ENCODE data around the gene ERC2. TPM values are rescaled to one million over a fixed set of nuclear protein-coding genes. Genes with fewer than 3 reads are reported as not detected.

ERC2 gene
- total RNA-seq, 1 donor from 2014 or later, result not detected

DNA sequence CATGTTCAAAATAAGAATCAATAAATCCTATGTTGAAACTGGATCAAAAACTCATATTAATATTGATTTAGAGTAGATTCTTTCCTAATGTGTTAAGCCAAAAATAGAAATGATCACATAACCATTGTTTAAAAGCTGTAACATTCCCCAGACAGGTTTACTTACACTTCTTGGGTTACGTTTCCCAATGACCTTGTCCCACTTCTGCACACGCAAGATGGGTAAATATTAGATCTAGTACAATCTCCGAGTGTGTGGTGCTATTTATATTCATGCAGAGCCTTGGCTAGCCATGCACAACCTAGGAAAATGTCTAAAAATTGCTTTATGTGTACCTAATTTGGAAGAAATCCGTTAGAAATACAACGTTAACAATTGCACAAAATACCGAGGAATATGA, 39.6 kb downstream of the ERC2 start:
- ATAC-seq (peak; percentile 66), DNase-seq (ENCODE audit: low spot score) (no peak)

DNA sequence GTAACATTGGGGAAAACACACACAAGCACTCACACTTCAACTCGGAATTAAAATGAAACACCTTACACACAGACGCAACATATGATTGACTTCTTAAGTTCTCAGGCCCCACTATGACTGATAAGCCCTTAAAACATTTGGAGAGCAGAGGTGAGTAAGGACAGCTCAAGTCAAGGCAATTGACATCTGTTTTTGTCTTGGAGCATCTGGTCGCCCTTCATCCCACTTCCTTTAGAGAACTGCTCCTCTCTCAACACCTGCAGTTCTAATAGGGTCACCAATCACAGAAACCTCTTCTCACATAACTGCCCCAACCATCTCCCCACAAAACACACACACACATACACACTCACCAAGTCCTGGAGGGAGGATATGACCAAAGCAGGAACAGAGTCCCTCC, 43.4 kb downstream of the ERC2 start:
- no peak for DNase-seq (ENCODE audit: low spot score)
- ATAC-seq, result no peak

DNA sequence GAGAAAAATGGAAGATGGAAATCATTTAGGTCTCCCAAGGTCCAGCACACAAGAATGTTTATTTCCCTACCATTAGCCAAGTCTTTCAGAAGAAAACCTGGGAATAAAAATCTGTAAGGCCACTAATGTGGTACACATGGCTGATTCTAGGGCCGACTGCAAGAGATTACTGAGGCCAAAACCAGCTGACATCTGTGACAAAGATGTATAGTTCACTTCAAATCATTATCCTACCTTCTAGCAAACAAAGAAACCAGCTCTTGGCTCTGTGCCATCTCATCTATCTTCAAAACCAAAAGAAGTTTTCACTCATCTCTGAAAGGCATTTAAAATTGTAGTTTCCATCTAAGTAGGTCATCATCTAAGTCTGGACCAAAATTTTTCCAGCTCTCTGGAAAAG, 43.9 kb downstream of the ERC2 start:
- ATAC-seq, result no peak
- no peak for DNase-seq (ENCODE audit: low spot score)

DNA sequence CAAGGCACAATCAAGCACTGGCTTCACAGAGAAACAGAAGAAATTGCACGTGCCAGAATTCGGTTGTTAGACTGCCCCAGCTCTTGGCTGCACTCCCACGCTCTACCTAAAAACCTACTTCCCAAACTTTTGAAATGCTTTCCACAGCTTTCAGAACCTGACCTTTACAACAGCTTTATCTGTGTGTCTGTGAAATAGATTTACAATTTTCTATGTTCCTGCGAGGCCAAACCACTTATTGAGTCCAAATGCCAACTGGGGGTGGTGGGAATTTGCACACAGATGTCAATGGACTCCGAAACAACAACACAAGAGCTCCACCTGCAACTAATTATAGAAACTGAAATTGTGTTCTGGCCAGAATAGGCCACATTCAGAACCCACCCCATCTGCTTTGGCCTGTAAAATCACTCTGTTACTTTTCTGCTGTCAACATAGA, 44.6 kb downstream of the ERC2 start:
- ATAC-seq, result peak; percentile 58
- peak; percentile 60 for DNase-seq (ENCODE audit: low spot score)

DNA sequence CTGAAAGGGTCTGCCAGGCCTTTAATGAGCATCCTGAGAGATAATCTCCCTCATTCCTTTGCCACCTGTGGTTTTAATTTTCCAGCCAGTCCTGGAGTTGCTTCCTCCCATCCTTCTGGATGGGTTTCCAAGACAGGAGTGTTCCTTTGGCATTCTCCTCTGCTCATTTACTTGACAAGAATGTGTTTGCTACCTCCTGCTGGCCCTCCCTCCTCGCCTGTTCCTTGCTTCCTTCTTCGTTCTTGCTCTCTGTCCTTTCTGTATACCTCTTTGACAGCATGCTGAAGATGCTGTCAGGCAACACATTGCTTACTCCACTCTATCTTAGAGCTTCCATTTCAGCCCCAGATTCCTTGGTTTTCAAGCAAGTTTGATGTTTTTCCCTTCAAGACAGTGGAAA, 46.0 kb downstream of the ERC2 start:
- no peak for DNase-seq (ENCODE audit: low spot score)
- no peak for ATAC-seq

DNA sequence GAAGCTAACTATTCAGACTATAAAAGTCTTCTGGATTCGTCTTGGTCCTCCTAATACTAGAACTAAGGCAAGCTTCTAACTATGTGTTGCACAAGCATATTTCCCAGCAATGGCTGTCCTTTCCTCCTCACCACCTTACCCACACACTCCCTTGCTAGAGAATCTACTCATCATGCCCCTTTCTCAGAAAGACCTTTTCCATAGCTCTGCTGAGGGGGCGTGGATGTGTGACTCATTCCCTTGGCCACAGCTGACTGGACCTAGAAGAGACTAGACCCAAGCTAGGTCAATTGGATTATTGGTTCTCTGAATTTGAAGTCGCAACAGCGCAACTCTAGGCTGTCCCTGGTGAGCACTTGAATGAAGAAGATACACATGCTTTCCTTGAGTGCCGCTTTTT, 47.1 kb downstream of the ERC2 start:
- DNase-seq (ENCODE audit: low spot score) (no peak), ATAC-seq (no peak)

DNA sequence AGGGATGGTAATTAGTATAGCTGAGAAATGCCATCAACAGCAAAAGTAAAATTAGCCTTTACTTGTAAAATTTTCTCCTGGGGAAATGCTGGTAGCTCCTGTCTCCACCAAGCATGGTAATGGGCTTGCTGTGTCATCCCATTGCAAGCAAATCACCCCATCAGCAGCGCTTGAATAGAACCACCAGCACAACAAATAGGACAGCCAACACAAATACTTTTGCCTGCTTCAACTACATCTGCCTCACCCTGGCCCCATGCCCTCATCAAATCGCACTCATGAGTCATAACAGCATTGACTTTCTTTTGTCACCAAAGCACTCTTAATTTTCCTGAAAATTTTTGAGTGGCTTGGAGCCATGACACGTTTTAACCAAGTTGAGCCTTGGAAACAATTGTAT, 52.6 kb downstream of the ERC2 start:
- DNase-seq (ENCODE audit: low spot score), result no peak

DNA sequence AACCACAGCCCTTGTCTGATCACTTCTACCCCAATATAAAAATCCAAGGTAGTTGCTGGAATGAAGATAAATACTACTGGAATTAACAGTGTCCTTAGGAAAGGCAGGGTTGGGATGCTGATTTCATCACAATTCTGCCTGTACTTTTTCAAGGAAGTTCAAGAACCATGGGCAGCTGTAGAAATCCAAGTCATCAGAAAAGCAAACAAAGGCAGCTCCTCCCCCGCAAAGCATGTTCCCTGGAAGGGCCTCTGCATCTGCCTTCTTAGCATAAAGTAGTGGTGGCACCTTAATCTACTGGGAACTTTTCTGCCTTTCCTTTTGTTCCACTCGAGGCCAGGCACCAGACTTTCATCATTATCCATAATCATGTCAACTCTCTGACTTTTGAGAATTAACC, 54.4 kb downstream of the ERC2 start:
- no peak for DNase-seq (ENCODE audit: low spot score)

More for the DNA sequence above, 52.6 kb downstream of the ERC2 start:
- no peak for ATAC-seq

DNA sequence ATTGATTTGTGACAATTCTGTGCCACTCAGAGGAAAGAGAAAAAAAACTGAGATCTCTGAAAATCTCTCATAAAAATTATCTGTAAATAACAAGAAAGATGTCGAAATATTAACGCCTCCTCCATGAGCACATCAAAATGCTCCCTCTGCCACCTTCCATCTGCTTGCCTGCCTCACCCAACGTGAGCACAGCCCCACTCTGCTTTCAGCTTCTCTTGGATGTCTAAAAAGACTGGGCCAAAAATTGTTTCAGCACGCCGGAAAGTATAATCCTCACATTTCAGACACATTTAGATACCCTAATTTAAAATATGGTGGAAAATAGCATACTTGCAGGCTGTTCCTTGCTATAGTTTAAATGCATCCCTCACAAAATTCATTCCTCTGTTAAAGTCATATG, 57.1 kb downstream of the ERC2 start:
- DNase-seq (ENCODE audit: low spot score) (no peak), ATAC-seq (no peak)

More for the DNA sequence above, 54.4 kb downstream of the ERC2 start:
- no peak for ATAC-seq

DNA sequence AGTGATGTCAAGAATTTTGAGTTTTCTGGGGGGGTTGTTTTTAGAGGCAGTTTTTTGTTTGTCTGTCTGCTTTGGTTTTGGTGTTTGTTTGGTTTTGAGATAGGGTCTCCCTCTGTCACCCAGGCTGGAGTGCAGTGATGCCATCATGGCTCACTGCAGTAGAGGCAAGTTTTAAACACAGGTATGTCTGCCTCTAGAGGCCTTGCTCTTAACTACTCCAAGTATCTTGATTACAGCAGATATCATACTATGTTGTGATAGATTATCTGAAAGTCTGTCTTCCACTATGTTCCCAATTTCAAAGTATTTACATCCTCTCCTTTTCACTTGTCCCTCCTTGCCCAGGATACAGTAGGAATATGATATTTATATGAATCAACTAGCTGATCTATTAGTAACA, 57.7 kb downstream of the ERC2 start:
- ATAC-seq (no peak), DNase-seq (ENCODE audit: low spot score) (no peak)

DNA sequence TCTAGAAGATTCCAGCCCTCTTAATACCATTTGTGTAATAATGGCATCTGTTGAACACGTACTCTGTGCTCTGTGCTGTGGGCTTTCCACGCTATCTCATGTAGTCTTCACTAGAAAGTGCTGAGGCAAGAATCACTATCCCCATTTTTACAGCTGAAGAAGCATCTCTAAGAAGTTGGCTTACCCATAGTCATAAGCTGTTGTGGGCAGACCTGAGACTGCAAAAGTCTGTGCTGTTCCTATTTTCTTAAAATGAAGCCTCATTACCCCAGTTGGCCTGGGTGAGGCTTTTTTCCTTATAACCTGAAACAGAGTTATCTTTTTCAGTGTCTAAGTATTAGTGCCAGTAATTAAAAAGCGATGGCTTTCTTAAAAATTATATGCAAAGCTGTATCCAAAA, 58.5 kb downstream of the ERC2 start:
- ATAC-seq, result no peak
- DNase-seq (ENCODE audit: low spot score), result no peak

DNA sequence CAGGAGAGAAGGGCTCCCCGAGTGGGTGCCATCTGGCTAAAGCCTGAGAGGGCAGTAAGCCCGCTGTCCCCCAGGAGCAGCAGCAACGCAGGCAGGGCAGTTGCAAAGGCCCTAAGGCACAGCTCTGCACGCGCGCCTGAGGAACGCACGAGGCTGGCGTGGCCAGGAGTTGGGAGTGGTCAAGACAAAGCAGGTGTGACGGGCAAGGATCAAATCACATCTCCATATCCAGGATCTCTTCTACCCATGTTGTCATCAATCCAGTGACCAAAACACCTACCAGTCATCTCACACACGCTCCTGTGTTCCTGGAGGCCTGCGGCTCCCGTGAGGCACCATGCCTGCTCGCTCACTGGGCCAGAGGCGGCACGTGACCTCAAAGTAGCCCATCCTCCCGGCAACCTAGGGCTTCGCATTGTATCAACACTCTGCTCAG, 59.5 kb downstream of the ERC2 start:
- DNase-seq (ENCODE audit: low spot score), result no peak
- no peak for ATAC-seq

DNA sequence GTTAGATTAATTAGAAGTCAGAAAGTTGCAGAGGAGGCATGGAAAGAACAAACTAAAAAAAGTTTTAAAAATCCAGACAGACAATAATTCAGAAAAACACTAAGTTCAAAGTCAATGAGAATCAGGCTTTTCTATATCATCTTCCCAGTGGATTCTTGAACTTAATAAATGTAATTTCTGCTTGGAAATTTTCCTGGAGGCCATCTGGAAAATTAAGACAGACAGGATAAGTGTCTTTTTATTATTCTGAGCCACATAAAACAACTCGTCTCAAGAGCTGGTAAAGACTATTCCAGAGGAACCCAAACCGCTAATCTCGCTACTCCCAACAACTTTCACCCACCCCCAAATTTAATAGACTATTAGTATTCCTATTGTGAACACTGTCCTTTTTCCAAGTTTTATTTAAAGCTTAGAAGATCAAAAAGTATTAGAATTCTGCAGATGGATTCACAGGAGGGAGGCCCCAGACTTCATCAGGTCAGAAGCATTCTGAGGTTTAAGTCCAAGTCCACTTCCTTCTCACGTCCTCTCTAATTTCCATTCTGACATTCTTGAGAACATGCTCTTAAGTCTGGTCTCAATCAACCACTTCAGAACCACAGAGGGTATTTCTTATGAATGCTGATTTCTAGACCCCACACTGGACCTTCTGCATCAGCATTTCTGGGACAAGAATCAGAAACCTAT, 61.3 kb downstream of the ERC2 start:
- no peak for DNase-seq (ENCODE audit: low spot score)
- no peak for ATAC-seq

DNA sequence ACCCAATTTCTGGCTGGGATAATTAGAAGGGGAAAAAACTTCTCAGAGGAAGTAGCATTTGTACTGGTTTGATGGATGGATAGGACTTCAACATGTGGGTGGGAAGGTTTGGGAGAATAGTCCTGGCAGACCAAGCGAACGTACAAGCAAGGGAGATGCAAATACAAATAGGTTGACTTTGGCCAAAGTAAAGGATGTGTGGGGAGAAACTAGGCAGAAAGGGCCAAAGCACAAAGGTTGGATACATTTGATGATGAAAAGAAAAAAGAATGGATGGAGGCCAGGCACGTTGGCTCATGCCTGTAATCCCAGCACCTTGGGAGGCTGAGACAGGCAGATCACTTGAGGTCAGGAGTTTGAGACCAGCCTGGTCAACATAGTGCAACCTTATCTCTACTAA, 63.4 kb downstream of the ERC2 start:
- DNase-seq (ENCODE audit: low spot score) (peak; percentile 54), ATAC-seq (peak; percentile 97)

DNA sequence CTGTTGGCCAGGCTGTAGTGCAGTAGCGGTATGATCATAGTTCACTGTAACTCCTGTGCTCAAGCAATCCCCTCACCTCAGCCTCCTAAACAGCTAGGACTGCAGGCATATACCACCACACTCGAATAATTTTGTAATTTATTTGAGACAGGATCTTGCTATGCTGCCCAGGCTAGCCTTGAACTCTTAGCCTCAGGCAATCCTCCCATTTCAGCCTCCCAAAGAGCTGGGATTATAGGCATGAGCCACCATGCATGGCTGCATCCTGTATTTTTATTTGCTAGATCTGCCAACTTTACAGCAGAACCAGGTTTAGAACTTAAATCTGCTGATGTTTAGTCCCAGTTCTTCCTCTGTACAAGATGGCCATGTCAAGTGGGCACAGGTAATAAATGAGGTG, 69.6 kb downstream of the ERC2 start:
- no peak for DNase-seq (ENCODE audit: low spot score)
- ATAC-seq, result no peak

DNA sequence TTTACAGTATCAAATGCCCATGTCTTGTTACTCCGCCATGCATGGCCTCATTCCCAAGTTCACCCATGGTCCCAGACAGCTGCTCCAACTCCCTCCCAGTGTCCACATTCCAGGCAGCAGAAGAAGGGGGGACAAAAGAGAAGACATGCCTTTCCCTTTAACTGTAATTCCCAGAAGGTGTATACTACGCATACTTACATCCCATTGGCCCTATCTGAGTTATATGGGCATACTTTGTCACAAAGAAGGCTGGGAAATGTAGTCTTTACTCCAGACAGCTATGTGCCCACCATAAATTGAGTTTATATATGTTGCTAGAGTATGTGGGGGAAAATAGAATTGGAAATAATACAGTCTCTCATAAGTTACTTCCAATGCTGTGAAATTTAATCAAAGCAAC, 70.5 kb downstream of the ERC2 start:
- DNase-seq (ENCODE audit: low spot score) (no peak), ATAC-seq (no peak)

DNA sequence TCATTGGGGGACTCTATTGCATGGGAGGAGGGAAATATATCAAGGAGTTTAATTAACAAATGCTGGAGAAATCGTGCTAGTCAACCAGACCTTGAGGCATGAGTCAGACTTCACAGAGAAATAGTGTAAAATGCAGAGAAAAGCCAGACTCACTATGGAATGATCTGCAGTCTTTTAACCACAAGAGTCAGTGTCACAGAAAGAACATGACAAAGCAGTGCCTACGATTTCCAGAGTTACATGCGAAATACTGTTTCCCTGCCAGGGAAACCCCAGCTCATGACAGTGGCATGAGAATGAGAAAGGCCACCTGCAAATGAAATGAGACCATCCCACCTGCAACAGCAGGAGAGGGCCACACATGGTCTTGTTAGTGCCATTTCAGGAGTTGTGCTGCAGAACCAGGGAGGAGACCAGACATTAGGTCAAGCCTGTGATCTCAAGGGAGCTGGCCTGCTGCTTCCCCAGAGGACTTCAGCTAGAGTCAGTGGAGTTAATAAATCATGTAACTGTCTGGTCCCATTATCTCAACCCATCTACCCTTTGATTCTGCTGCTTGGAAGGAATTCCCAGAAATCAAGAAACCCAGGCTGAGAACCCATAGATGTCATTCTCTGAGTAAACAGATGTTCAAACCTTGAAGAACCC, 79.0 kb downstream of the ERC2 start:
- DNase-seq (ENCODE audit: low spot score) (no peak), ATAC-seq (no peak)

DNA sequence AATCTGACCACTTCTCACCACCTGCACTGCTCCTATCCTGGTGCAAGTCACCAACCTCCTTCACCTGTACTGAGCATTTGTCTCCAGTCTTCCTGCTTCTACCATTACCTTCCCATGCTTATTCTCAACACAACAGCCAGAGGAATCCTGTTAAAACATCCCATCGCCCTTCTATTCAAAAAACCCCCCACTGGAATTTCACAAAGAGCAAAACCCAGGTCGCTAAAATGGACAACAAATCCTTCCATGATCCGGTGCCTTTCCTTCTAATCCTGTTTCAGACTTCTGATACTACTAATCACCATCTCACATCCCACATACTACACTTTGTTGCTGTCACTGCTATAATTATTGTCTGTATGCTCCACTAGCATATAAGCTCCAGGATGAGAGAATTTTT, 85.2 kb downstream of the ERC2 start:
- no peak for DNase-seq (ENCODE audit: low spot score)
- ATAC-seq, result no peak

DNA sequence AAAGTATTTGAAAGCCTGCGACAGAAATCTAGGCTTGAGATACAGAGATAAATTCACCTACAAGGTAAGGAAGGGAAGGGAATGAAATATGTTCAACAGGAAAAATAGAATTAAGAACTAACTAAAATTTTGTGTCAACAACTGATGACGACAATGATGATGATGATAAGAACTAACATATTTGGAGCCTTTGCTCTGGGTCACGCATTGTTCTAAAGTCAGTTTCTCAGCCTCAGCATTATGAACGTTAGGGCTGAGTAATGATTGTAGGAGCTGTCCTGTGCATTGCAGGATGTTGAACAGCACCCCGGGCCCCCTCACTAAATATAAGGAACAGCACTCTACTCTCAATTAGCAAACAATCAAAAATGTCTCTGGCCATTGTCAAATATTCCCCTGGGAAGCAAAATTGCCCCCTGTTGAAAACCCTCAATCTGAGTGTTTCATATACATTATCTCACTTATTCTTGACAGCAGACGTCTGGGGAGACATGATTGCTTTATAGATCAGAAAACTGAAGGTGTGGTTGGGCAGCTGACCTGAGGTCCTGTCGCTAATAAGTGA, 88.5 kb downstream of the ERC2 start:
- DNase-seq (ENCODE audit: low spot score) (no peak), ATAC-seq (no peak)

DNA sequence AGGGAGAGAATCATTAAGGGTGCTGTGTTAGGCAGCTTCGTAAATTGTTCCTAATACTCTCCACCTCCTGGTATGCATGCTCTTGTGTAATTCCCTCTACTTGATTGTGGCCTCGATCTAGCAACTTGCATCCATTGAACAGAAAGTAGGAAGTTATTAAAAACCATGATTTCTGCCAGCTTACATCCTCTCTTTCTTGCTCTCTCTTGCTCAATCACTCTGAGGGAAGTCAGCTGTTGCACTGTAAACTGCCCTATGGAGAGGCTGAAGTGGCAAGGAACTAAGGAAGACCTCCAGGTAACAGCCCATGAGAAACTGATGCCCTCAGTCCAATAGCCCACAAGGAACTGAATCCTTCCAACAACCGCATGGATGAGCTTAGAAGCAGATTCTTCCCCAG, 92.6 kb downstream of the ERC2 start:
- DNase-seq (ENCODE audit: low spot score) (no peak), ATAC-seq (no peak)

DNA sequence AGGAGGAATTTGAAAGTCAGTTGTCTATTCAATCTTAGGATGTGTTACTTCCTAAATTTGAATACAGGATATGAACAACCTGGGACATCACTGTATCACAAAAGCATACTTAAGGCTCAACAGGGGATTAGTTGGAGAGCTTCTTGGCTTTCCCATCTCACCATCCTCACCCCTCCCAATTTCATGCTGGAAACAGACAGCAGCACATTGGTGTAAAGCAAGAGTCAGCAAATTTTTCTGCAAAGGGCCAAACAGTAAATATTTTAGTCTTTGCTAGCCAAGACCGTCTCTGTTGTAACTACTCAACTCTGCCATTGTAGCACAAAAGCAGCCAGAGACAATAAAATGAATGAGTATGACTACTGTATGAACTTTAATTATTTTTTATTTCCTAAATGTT, 94.9 kb downstream of the ERC2 start:
- ATAC-seq (peak; percentile 63), DNase-seq (ENCODE audit: low spot score) (no peak)

DNA sequence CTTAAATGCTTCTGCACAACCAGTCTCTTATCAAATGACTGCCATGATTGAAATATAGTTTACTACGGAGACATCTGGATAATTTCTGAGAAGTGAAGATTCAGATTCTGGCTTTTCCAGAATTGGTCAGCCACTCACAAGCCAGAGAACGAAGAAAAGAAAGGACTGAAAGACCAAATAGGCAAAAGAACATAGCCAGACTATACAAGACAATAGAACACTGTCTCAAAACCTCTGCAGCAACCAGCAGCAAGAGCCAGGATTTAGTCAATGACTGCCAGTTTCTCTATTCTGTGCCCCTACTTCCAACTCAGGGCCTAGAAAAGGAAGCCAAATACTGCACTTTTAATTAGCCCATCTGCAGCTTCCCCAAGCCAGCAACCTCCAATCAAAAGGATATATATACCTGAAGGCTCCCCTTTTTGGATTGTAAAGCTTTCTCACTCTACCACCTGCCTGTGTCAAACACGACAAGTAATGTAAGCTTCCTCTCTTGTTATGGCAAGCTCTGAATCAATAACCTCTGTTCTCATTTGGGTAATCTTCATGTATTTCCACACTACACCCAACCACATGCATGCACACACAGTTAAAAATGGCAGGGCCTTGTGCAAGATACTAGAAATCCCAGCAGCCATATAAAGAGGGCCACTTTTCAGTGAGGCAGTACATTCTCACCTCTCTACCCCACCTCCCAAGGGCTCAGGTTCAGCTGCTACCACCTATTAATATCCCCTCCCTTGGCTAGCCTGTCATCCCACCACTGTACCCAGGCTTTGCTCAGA, 97.1 kb downstream of the ERC2 start:
- DNase-seq (ENCODE audit: low spot score) (no peak), ATAC-seq (no peak)
